CD8-positive, alpha-beta memory T cell (primary cell): ENCODE data around the gene SERPINA7. TPM values are rescaled to one million over a fixed set of nuclear protein-coding genes. Genes with fewer than 3 reads are reported as not detected.
"Not testable (repeated sequence)": the region's sequence is repeated elsewhere in the genome, so short reads cannot be mapped to it uniquely, and the experiment has no call there.

ENCODE experiments used
- CTCF ChIA-PET: fragments of 350-600 bp; sonication (Branson Sonifier 250); formaldehyde crosslinking; loops from one replicate; lab custom pipeline; 2021; ENCODE audit warnings: antibody characterized with exemption; lab: Charles Lee
- POLR2A ChIA-PET: fragments of 350-600 bp; sonication (Branson Sonifier 250); formaldehyde crosslinking; loops from one replicate; lab custom pipeline; 2021; ENCODE audit warnings: antibody characterized with exemption; lab: Charles Lee
- DNase-seq, 5 donors: peaks; one replicate each; pipeline versions ENCODE4 v3.0.0 to v3.0.0-alpha.2; 2020 to 2022; ENCODE audit warnings: mixed read lengths in 1 of 5
- H3K27ac ChIP-seq: one replicate; pipeline ENCODE4 v1.7.0; 2013; ENCODE audit warnings: low read depth, mild to moderate bottlenecking, low read length, moderate library complexity
- H3K27me3 ChIP-seq: 2 replicates; pipeline ENCODE4 v1.7.0; 2013; ENCODE audit warnings: low read length, mild to moderate bottlenecking; ENCODE audit not compliant: insufficient read depth, poor library complexity, severe bottlenecking
- H3K36me3 ChIP-seq: 2 replicates; pipeline ENCODE4 v1.7.0; 2013; ENCODE audit warnings: mild to moderate bottlenecking, low read length, moderate library complexity; ENCODE audit not compliant: insufficient read depth
- H3K4me1 ChIP-seq: 2 replicates; pipeline ENCODE4 v1.7.0; 2013; ENCODE audit warnings: mild to moderate bottlenecking, low read length, moderate library complexity; ENCODE audit not compliant: insufficient read depth
- H3K4me3 ChIP-seq: 2 replicates; pipeline ENCODE4 v1.7.0; 2013; ENCODE audit warnings: mild to moderate bottlenecking, low read length
- H3K9me3 ChIP-seq: 2 replicates; pipeline ENCODE4 v1.7.0; 2013; ENCODE audit warnings: mild to moderate bottlenecking, low read length
- H3K27ac Mint-ChIP-seq, 8 donors: one replicate each; pipeline ENCODE4 v1.8.0; 2020 to 2021; ENCODE audit warnings: mixed read lengths in 8 of 8, mild to moderate bottlenecking in 6 of 8, inconsistent platforms in 3 of 8, moderate library complexity in 3 of 8
- H3K27me3 Mint-ChIP-seq, 2 donors: one replicate each; pipeline ENCODE4 v1.8.0; 2020 to 2021; ENCODE audit warnings: mixed read lengths in 2 of 2, mild to moderate bottlenecking in 1 of 2, moderate library complexity in 1 of 2
- H3K36me3 Mint-ChIP-seq, 3 donors: one replicate each; pipeline ENCODE4 v1.8.0; 2020 to 2021; ENCODE audit warnings: mixed read lengths in 3 of 3, inconsistent platforms in 1 of 3, mild to moderate bottlenecking in 1 of 3
- H3K4me1 Mint-ChIP-seq, 3 donors: one replicate each; pipeline ENCODE4 v1.8.0; 2020 to 2021; ENCODE audit warnings: mixed read lengths in 3 of 3, inconsistent platforms in 1 of 3, mild to moderate bottlenecking in 1 of 3
- H3K4me3 Mint-ChIP-seq, 7 donors: one replicate each; pipeline ENCODE4 v1.8.0; 2020 to 2021; ENCODE audit warnings: mixed read lengths in 7 of 7, mild to moderate bottlenecking in 6 of 7, moderate library complexity in 4 of 7, inconsistent platforms in 2 of 7
- H3K9me3 Mint-ChIP-seq, 5 donors: one replicate each; pipeline ENCODE4 v1.8.0; 2020 to 2022; ENCODE audit warnings: mixed read lengths in 5 of 5, mild to moderate bottlenecking in 3 of 5, moderate library complexity in 2 of 5, inconsistent platforms in 1 of 5
- polyA plus RNA-seq: library from polyadenylated mRNA; unstranded; fragments of 300-500 nt; fragmentation: Illumina TruSeq; gene quantifications from one replicate; pipeline ENCODE4 v1.2.3, GENCODE V29; 2021
- total RNA-seq, 2 experiments: library from RNA; stranded (reverse); gene quantifications; one replicate each; pipeline ENCODE4 v1.2.3, GENCODE V29; 2021

SERPINA7 gene
- total and polyA plus RNA-seq, 3 experiments from 2014 or later: not detected

DNA sequence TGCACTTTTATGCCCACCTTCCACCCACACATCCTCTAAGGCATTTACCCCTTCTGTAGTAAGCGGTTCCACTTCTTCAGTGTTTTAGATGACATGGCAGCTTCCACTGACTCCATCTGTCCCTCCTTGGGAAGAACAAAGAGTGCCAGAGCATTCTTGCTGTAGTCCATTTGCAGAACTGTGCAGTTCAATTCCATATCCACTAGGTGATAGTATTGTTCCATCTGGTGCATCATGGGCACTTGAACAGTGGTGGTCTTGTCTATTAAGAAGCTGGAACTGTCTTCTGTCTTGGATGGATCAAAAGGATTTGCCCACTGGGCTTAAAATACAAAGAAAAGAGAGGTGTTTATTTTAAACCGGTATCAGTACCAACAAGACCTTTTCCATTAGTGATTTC lies 3.5 kb downstream of the SERPINA7 start:
- H3K27me3 ChIP-seq: no peaks in the 10 kb centered on the region
- POLR2A ChIA-PET: no interaction called here
- no peaks in the 10 kb centered on the region for H3K9me3 ChIP-seq
- CTCF ChIA-PET: no interaction called here
- no peaks in the 10 kb centered on the region for H3K4me1 ChIP-seq
- no peaks in the 10 kb centered on the region for H3K36me3 Mint-ChIP-seq
- peaks cover 0 to 3% (median 0%) of the 10 kb centered on the region in 5 donors for H3K9me3 Mint-ChIP-seq
- no peak overlapping the region for H3K27ac Mint-ChIP-seq
- H3K27me3 Mint-ChIP-seq: peaks cover 0 to 2% of the 10 kb centered on the region in 2 donors
- no peaks in the 10 kb centered on the region for H3K36me3 ChIP-seq
- no peak overlapping the region for H3K4me3 ChIP-seq
- no peak overlapping the region for H3K27ac ChIP-seq
- H3K4me3 Mint-ChIP-seq: no peak overlapping the region
- DNase-seq: no peak
- no peaks in the 10 kb centered on the region for H3K4me1 Mint-ChIP-seq

- Mint-ChIP-seq H3K27ac (no peak overlapping the region), H3K4me3 (no peak overlapping the region), H3K9me3 (no peaks in the 10 kb centered on the region), H3K4me1 (no peaks in the 10 kb centered on the region), H3K36me3 (no peaks in the 10 kb centered on the region), H3K27me3 (no peaks in the 10 kb centered on the region)
- Histone ChIP-seq H3K27me3 (no peaks in the 10 kb centered on the region), H3K4me3 (no peak overlapping the region), H3K27ac (no peak overlapping the region), H3K36me3 (no peaks in the 10 kb centered on the region), H3K9me3 (no peaks in the 10 kb centered on the region), H3K4me1 (no peaks in the 10 kb centered on the region)
- no peak for DNase-seq
- ChIA-PET POLR2A (no interaction called here), CTCF (no interaction called here)
Measured at GRCh38 chrX:106023947-106024346, 14.6 kb downstream of the SERPINA7 start.

- ChIA-PET CTCF (no interaction called here), POLR2A (no interaction called here)
- no peaks in the 10 kb centered on the region for H3K36me3 Mint-ChIP-seq
- no peaks in the 10 kb centered on the region for H3K9me3 Mint-ChIP-seq
- H3K4me1 Mint-ChIP-seq: no peaks in the 10 kb centered on the region
- no peaks in the 10 kb centered on the region for H3K27me3 ChIP-seq
- no peak overlapping the region for H3K27ac ChIP-seq
- H3K27me3 Mint-ChIP-seq: no peaks in the 10 kb centered on the region
- H3K36me3 ChIP-seq: no peaks in the 10 kb centered on the region
- H3K27ac Mint-ChIP-seq: no peak overlapping the region
- no peaks in the 10 kb centered on the region for H3K9me3 ChIP-seq
- no peak overlapping the region for H3K4me3 Mint-ChIP-seq
- H3K4me1 ChIP-seq: no peaks in the 10 kb centered on the region
- no peak for DNase-seq
- no peak overlapping the region for H3K4me3 ChIP-seq
Measured at GRCh38 chrX:106022238-106022637, 16.3 kb downstream of the SERPINA7 start.

DNA sequence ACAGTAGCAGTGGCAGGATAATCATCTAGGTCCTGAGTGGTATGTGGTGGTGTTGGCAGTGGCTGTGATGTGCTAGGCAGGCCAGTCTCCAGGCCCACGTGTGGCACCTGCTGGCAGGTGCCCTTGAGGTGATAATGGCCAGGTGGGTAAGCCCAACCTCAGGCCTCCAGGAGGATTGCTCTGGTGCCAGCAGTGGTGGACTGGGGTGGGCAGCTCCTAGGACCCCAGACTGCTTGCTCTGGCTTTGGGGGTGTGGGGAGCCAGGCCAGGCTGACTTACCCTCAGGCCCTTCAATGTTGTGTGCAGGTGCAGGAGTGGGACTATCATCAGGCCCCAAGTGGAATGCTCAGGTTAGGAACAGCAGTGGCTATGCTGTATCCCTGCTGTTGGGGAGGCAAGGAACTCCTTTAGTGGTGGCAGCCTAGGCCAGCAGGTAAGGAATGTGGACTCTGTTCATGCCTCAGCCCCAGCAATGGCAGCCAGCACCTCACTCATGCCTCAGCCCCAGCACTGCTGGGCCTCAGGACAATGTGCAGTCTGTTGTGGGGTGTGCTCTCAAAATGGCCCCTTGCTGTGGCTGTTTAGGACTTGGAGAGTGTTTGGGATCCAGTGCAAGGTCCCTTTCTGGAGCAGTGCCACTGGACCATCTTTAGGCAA lies 24.3 kb downstream of the SERPINA7 start:
- Mint-ChIP-seq H3K27me3 (peaks cover 0 to 3% of the 10 kb centered on the region in 2 donors), H3K27ac (no peak overlapping the region), H3K4me1 (no peaks in the 10 kb centered on the region), H3K36me3 (no peaks in the 10 kb centered on the region), H3K4me3 (no peak overlapping the region), H3K9me3 (peaks cover 0 to 5% (median 4%) of the 10 kb centered on the region in 5 donors)
- CTCF ChIA-PET: no interaction called here
- Histone ChIP-seq H3K4me3 (no peak overlapping the region), H3K27ac (no peak overlapping the region), H3K27me3 (no peaks in the 10 kb centered on the region), H3K4me1 (no peaks in the 10 kb centered on the region), H3K36me3 (no peaks in the 10 kb centered on the region), H3K9me3 (no peaks in the 10 kb centered on the region)
- POLR2A ChIA-PET: no interaction called here
- no peak for DNase-seq

- ChIA-PET CTCF (no interaction called here), POLR2A (no interaction called here)
- no peak overlapping the region for H3K27ac Mint-ChIP-seq
- DNase-seq: no peak
- no peaks in the 10 kb centered on the region for H3K4me1 Mint-ChIP-seq
- Histone ChIP-seq H3K27ac (no peak overlapping the region), H3K4me3 (no peak overlapping the region), H3K9me3 (no peaks in the 10 kb centered on the region), H3K27me3 (no peaks in the 10 kb centered on the region), H3K4me1 (no peaks in the 10 kb centered on the region), H3K36me3 (no peaks in the 10 kb centered on the region)
- H3K9me3 Mint-ChIP-seq: peaks cover 0 to 5% (median 4%) of the 10 kb centered on the region in 5 donors
- H3K36me3 Mint-ChIP-seq: no peaks in the 10 kb centered on the region
- H3K4me3 Mint-ChIP-seq: no peak overlapping the region
- peaks cover 0 to 3% of the 10 kb centered on the region in 2 donors for H3K27me3 Mint-ChIP-seq
Measured at GRCh38 chrX:106009145-106009544, 29.4 kb downstream of the SERPINA7 start.

GRCh38 chrX:106007815-106008214 lies 30.7 kb downstream of the SERPINA7 start:
- Histone ChIP-seq H3K27ac (no peak overlapping the region), H3K9me3 (no peaks in the 10 kb centered on the region), H3K36me3 (no peaks in the 10 kb centered on the region), H3K4me1 (no peaks in the 10 kb centered on the region), H3K4me3 (no peak overlapping the region), H3K27me3 (no peaks in the 10 kb centered on the region)
- Mint-ChIP-seq H3K9me3 (peaks cover 0 to 5% (median 4%) of the 10 kb centered on the region in 5 donors), H3K4me1 (no peaks in the 10 kb centered on the region), H3K4me3 (no peak overlapping the region), H3K27ac (no peak overlapping the region), H3K36me3 (no peaks in the 10 kb centered on the region), H3K27me3 (no peaks in the 10 kb centered on the region)
- CTCF ChIA-PET: no interaction called here
- POLR2A ChIA-PET: no interaction called here
- DNase-seq: no peak

- DNase-seq: no peak
- H3K27ac ChIP-seq: no peak overlapping the region
- Mint-ChIP-seq H3K27ac (peak overlapping the region in 1 of 8 donors; percentile 26), H3K4me3 (no peak overlapping the region), H3K27me3 (no peaks in the 10 kb centered on the region), H3K9me3 (no peaks in the 10 kb centered on the region), H3K36me3 (no peaks in the 10 kb centered on the region), H3K4me1 (no peaks in the 10 kb centered on the region)
- ChIA-PET CTCF (no interaction called here), POLR2A (no interaction called here)
- H3K36me3 ChIP-seq: no peaks in the 10 kb centered on the region
- no peak overlapping the region for H3K4me3 ChIP-seq
- H3K27me3 ChIP-seq: no peaks in the 10 kb centered on the region
- no peaks in the 10 kb centered on the region for H3K9me3 ChIP-seq
- no peaks in the 10 kb centered on the region for H3K4me1 ChIP-seq
Measured at GRCh38 chrX:106005684-106006083, 32.8 kb downstream of the SERPINA7 start.

- H3K9me3 Mint-ChIP-seq, H3K27me3 ChIP-seq, CTCF ChIA-PET, H3K4me1 Mint-ChIP-seq, H3K27ac ChIP-seq, DNase-seq, H3K4me3 Mint-ChIP-seq, H3K36me3 Mint-ChIP-seq, H3K4me1 ChIP-seq, H3K9me3 ChIP-seq, POLR2A ChIA-PET, H3K36me3 ChIP-seq, H3K4me3 ChIP-seq, H3K27ac Mint-ChIP-seq, H3K27me3 Mint-ChIP-seq: not testable (repeated sequence)
Measured at GRCh38 chrX:106000609-106001008, 37.9 kb downstream of the SERPINA7 start.
